ENCODE data around the gene SLC1A2. TPM values are rescaled to one million over a fixed set of nuclear protein-coding genes. Genes with fewer than 3 reads are reported as not detected.

The SLC1A2 gene
- total and polyA plus RNA-seq, 2 experiments from 2014 or later: 0.70 to 2.8 TPM

DNA sequence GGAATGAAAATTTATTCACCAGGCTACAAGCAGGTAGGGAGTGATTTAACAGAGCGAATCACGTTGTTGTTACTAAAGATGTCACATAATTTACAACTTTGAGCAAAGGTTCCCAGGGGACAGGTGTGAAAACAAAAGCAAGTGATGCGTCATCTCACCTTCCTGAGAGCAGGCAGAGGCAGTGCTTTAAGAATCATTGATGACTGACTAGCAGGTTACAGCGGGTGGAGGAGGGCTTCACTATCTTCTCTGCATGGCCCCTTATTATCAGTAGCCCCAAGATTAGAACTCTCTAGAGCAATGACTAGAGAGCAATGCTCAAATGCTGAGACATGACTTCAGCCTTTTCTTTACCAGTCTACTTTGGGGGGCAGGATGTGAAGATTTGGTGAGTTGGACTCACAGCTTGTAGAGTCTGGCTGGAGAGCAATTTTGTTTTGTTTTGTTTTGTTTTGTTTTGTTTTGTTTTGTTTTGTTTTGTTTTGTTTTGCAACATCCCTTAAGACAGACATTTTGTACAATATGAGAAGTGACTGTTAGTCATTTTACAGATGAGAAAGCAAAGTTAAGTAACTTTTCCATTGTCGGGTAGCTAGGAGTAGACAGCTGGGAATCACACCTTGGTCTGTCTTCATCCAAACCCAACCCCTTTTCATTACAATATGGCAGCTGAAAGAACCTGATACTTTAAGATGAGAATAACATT, 84.8 kb downstream of the SLC1A2 start:
- H4K20me1 ChIP-seq (replicated peaks; ENCODE audit: insufficient read depth): 0 out of 2 replicates have a peak, but pooled peaks cover 3% of the 10 kb centered on the region
- H3K4me2 ChIP-seq: no peak overlapping the region
- H3K36me3 ChIP-seq (ENCODE audit: insufficient read depth): no peaks in the 10 kb centered on the region
- peaks cover 20% of the 10 kb centered on the region for H3K27me3 ChIP-seq (ENCODE audit: insufficient read depth)
- H3K79me2 ChIP-seq (replicated peaks; ENCODE audit: insufficient read depth): no peaks in the 10 kb centered on the region
- H3K4me3 ChIP-seq: no peak overlapping the region
- no peak overlapping the region for H3K4me3 Mint-ChIP-seq
- H3K4me1 Mint-ChIP-seq: peaks cover 11% of the 10 kb centered on the region
- DNase-seq (ENCODE audit: low spot score) (no peak), ATAC-seq (no peak)
- no peaks in the 10 kb centered on the region for H3F3A ChIP-seq (replicated peaks; ENCODE audit: low read depth)
- H3K27ac Mint-ChIP-seq: no peak overlapping the region
- peaks cover 9% of the 10 kb centered on the region for H3K4me1 ChIP-seq (ENCODE audit: insufficient read depth)
- peaks cover 31% of the 10 kb centered on the region for H3K9me3 Mint-ChIP-seq
- H3K9me2 ChIP-seq (ENCODE audit: insufficient read depth): peaks cover 15% of the 10 kb centered on the region
- H3K27ac ChIP-seq (ENCODE audit: low read depth): no peak overlapping the region
- no peak for TF ChIP-seq JUNB (IDR thresholded peaks at IDR 0.05; ENCODE audit: unreplicated experiment)
- TF ChIP-seq CREB1 (CRISPR knock-in tag; IDR thresholded peaks at IDR 0.05; ENCODE audit: low read depth): no peak
- TF ChIP-seq, protein P1, sequence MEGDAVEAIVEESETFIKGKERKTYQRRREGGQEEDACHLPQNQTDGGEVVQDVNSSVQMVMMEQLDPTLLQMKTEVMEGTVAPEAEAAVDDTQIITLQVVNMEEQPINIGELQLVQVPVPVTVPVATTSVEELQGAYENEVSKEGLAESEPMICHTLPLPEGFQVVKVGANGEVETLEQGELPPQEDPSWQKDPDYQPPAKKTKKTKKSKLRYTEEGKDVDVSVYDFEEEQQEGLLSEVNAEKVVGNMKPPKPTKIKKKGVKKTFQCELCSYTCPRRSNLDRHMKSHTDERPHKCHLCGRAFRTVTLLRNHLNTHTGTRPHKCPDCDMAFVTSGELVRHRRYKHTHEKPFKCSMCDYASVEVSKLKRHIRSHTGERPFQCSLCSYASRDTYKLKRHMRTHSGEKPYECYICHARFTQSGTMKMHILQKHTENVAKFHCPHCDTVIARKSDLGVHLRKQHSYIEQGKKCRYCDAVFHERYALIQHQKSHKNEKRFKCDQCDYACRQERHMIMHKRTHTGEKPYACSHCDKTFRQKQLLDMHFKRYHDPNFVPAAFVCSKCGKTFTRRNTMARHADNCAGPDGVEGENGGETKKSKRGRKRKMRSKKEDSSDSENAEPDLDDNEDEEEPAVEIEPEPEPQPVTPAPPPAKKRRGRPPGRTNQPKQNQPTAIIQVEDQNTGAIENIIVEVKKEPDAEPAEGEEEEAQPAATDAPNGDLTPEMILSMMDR (conservative IDR thresholded peaks at IDR 0.05; ENCODE audit: low read depth in 2 of 2): no peak
- TF ChIP-seq EZH2 (IDR thresholded peaks at IDR 0.05; ENCODE audit: low read depth, unreplicated experiment): no peak
- TF ChIP-seq STAT1 (IDR thresholded peaks at IDR 0.05; ENCODE audit: unreplicated experiment): no peak
- TF ChIP-seq, protein P2, sequence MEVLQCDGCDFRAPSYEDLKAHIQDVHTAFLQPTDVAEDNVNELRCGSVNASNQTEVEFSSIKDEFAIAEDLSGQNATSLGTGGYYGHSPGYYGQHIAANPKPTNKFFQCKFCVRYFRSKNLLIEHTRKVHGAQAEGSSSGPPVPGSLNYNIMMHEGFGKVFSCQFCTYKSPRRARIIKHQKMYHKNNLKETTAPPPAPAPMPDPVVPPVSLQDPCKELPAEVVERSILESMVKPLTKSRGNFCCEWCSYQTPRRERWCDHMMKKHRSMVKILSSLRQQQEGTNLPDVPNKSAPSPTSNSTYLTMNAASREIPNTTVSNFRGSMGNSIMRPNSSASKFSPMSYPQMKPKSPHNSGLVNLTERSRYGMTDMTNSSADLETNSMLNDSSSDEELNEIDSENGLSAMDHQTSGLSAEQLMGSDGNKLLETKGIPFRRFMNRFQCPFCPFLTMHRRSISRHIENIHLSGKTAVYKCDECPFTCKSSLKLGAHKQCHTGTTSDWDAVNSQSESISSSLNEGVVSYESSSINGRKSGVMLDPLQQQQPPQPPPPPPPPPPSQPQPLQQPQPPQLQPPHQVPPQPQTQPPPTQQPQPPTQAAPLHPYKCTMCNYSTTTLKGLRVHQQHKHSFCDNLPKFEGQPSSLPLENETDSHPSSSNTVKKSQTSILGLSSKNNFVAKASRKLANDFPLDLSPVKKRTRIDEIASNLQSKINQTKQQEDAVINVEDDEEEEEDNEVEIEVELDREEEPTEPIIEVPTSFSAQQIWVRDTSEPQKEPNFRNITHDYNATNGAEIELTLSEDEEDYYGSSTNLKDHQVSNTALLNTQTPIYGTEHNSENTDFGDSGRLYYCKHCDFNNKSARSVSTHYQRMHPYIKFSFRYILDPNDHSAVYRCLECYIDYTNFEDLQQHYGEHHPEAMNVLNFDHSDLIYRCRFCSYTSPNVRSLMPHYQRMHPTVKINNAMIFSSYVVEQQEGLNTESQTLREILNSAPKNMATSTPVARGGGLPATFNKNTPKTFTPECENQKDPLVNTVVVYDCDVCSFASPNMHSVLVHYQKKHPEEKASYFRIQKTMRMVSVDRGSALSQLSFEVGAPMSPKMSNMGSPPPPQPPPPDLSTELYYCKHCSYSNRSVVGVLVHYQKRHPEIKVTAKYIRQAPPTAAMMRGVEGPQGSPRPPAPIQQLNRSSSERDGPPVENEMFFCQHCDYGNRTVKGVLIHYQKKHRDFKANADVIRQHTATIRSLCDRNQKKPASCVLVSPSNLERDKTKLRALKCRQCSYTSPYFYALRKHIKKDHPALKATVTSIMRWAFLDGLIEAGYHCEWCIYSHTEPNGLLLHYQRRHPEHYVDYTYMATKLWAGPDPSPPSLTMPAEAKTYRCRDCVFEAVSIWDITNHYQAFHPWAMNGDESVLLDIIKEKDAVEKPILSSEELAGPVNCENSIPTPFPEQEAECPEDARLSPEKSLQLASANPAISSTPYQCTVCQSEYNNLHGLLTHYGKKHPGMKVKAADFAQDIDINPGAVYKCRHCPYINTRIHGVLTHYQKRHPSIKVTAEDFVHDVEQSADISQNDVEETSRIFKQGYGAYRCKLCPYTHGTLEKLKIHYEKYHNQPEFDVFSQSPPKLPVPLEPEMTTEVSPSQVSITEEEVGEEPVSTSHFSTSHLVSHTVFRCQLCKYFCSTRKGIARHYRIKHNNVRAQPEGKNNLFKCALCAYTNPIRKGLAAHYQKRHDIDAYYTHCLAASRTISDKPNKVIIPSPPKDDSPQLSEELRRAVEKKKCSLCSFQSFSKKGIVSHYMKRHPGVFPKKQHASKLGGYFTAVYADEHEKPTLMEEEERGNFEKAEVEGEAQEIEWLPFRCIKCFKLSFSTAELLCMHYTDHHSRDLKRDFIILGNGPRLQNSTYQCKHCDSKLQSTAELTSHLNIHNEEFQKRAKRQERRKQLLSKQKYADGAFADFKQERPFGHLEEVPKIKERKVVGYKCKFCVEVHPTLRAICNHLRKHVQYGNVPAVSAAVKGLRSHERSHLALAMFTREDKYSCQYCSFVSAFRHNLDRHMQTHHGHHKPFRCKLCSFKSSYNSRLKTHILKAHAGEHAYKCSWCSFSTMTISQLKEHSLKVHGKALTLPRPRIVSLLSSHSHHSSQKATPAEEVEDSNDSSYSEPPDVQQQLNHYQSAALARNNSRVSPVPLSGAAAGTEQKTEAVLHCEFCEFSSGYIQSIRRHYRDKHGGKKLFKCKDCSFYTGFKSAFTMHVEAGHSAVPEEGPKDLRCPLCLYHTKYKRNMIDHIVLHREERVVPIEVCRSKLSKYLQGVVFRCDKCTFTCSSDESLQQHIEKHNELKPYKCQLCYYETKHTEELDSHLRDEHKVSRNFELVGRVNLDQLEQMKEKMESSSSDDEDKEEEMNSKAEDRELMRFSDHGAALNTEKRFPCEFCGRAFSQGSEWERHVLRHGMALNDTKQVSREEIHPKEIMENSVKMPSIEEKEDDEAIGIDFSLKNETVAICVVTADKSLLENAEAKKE (CRISPR knock-in tag; IDR thresholded peaks at IDR 0.05): no peak
- TF ChIP-seq POLR2AphosphoS5 (IDR thresholded peaks at IDR 0.05; ENCODE audit: low read depth): no peak
- TF ChIP-seq EZH2phosphoT487 (IDR thresholded peaks at IDR 0.05; ENCODE audit: unreplicated experiment): no peak
- TF ChIP-seq, protein P3, sequence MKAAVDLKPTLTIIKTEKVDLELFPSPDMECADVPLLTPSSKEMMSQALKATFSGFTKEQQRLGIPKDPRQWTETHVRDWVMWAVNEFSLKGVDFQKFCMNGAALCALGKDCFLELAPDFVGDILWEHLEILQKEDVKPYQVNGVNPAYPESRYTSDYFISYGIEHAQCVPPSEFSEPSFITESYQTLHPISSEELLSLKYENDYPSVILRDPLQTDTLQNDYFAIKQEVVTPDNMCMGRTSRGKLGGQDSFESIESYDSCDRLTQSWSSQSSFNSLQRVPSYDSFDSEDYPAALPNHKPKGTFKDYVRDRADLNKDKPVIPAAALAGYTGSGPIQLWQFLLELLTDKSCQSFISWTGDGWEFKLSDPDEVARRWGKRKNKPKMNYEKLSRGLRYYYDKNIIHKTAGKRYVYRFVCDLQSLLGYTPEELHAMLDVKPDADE (IDR thresholded peaks at IDR 0.05): no peak
- TF ChIP-seq ZNF114 (CRISPR knock-in tag; IDR thresholded peaks at IDR 0.05): no peak
- TF ChIP-seq ZNF331 (CRISPR knock-in tag; IDR thresholded peaks at IDR 0.05; ENCODE audit: low read depth): no peak
- no peak for TF ChIP-seq NANOG (IDR thresholded peaks at IDR 0.05; ENCODE audit: borderline replicate concordance)
- H3K27me3 Mint-ChIP-seq (ENCODE audit: insufficient read depth, low read depth, poor library complexity): peaks cover 18% of the 10 kb centered on the region
- peaks cover 18% of the 10 kb centered on the region for H3K36me3 Mint-ChIP-seq (ENCODE audit: low read depth)
- no peak overlapping the region for H2AFZ ChIP-seq

All from GM23338 (cell line).